Suprapubic skin (tissue), 3 donors: ENCODE results near the gene APOBEC3H.

Source experiments
- CTCF ChIP-seq, 2 donors: fragments of 200-600 bp in 1 of 2; fragments of 450-650 bp in 1 of 2; sonication (generic) in 1 of 2; IDR thresholded peaks; one replicate each; pipeline ENCODE4 v1.5.1; 2016 to 2019; ENCODE audit warnings: antibody characterized with exemption in 2 of 2, mild to moderate bottlenecking in 1 of 2, moderate library complexity in 1 of 2
- POLR2AphosphoS5 ChIP-seq, 3 donors: sonication (generic); formaldehyde crosslinking; IDR thresholded peaks; one replicate each; pipeline ENCODE4 v1.6.1; 2017; ENCODE audit warnings: antibody characterized with exemption in 3 of 3

- no peak for TF ChIP-seq POLR2AphosphoS5 (IDR thresholded peaks at IDR 0.05)
- no peak for TF ChIP-seq CTCF (IDR thresholded peaks at IDR 0.05)
Measured at GRCh38 chr22:39081598-39081997, 15.4 kb upstream of the APOBEC3H start.
